ENCODE measurements around the gene FAM83D. TPM values are rescaled to one million over a fixed set of nuclear protein-coding genes. Genes with fewer than 3 reads are reported as not detected.

The FAM83D gene
- total RNA-seq, 3 donors from 2014 or later: 0.33 to 0.64 (median 0.59) TPM

DNA sequence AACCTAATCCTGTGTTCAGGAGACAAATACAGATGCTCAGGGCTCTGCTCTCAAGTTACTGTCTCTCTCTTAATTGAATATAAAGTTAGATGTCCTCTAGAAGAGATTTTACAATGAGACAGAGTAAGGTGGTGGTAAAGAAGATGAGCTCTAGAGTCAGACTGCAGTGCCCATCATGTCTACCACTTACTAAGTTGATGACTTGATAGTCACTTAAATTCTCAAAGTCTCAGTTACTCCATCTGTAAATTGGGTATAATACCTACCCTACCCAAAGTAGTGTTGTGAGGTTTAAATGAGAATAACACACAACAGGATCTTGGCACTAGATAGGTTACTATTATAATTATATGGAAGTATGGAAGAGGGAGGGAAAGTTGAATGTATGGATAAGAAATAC is 37.5 kb downstream of the FAM83D start:
- TF ChIP-seq POLR2AphosphoS5 (IDR thresholded peaks at IDR 0.05) (no peak), POLR2A (IDR thresholded peaks at IDR 0.05) (no peak)
- no peak for DNase-seq (ENCODE audit: low spot score in 2 of 2)
- Histone ChIP-seq H3K4me3 (no peak overlapping the region), H3K27me3 (no peaks in the 10 kb centered on the region), H3K27ac (no peak overlapping the region), H3K9me3 (no peaks in the 10 kb centered on the region), H3K4me1 (peaks cover 0 to 6% of the 10 kb centered on the region in 2 donors), H3K36me3 (no peaks in the 10 kb centered on the region)
- intact Hi-C loops (cut with DNase I; ENCODE audit: low total_unique reads): no loop called here

DNA sequence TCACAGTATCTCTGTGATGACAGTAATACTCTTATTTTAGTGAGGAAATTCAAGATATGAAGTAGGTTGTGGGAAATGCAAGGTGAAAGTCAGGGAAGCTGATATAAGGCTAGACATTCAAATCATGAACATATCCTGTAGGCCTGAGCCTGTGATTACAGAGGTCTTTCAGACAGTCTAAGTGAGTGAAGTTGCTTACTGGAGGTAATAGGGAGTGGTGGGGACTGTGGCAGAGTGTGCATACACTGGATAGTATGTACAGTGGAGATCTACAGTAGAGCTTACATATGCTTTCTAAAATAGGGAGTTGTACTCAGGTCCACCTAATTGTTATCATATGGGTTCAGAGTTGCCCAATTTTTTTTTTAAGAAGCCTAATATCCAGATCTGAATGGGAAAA is 39.0 kb downstream of the FAM83D start:
- Histone ChIP-seq H3K4me3 (no peak overlapping the region), H3K36me3 (no peaks in the 10 kb centered on the region), H3K4me1 (peaks cover 0 to 6% of the 10 kb centered on the region in 2 donors), H3K9me3 (no peaks in the 10 kb centered on the region), H3K27ac (no peak overlapping the region), H3K27me3 (no peaks in the 10 kb centered on the region)
- intact Hi-C loops (cut with DNase I; ENCODE audit: low total_unique reads): no loop called here
- TF ChIP-seq POLR2AphosphoS5 (IDR thresholded peaks at IDR 0.05) (no peak), POLR2A (IDR thresholded peaks at IDR 0.05) (no peak)
- TF ChIP-seq, protein P1, sequence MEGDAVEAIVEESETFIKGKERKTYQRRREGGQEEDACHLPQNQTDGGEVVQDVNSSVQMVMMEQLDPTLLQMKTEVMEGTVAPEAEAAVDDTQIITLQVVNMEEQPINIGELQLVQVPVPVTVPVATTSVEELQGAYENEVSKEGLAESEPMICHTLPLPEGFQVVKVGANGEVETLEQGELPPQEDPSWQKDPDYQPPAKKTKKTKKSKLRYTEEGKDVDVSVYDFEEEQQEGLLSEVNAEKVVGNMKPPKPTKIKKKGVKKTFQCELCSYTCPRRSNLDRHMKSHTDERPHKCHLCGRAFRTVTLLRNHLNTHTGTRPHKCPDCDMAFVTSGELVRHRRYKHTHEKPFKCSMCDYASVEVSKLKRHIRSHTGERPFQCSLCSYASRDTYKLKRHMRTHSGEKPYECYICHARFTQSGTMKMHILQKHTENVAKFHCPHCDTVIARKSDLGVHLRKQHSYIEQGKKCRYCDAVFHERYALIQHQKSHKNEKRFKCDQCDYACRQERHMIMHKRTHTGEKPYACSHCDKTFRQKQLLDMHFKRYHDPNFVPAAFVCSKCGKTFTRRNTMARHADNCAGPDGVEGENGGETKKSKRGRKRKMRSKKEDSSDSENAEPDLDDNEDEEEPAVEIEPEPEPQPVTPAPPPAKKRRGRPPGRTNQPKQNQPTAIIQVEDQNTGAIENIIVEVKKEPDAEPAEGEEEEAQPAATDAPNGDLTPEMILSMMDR (IDR thresholded peaks at IDR 0.05): no peak
- no peak for DNase-seq (ENCODE audit: low spot score in 2 of 2)

DNA sequence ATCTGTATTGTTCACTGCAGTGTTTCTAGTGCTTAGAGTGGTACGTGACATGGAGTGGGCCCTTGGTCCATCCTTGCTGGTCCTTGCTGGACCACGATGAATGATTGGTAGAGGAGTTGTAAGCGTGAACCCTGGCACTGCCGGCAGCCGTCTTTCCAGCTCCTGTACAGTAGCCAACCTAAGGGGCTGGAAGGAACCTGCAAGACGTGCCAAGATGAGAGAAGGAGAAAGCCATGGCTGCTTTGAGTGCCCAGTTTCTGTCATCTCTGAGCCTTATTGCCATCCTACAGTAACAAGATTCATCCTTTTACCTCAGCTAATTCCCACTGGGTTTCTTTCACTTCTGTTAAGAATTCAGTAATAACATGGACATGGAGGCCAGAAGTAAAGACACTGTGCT is 41.9 kb downstream of the FAM83D start:
- Histone ChIP-seq H3K4me3 (no peak overlapping the region), H3K4me1 (peaks cover 0 to 3% of the 10 kb centered on the region in 2 donors), H3K9me3 (no peaks in the 10 kb centered on the region), H3K27me3 (no peaks in the 10 kb centered on the region), H3K27ac (no peak overlapping the region), H3K36me3 (no peaks in the 10 kb centered on the region)
- no peak for DNase-seq (ENCODE audit: low spot score in 2 of 2)
- TF ChIP-seq POLR2A (IDR thresholded peaks at IDR 0.05) (no peak), POLR2AphosphoS5 (IDR thresholded peaks at IDR 0.05) (no peak)
- TF ChIP-seq, protein P1 (IDR thresholded peaks at IDR 0.05): no peak
- intact Hi-C loops (cut with DNase I; ENCODE audit: low total_unique reads): no loop called here

DNA sequence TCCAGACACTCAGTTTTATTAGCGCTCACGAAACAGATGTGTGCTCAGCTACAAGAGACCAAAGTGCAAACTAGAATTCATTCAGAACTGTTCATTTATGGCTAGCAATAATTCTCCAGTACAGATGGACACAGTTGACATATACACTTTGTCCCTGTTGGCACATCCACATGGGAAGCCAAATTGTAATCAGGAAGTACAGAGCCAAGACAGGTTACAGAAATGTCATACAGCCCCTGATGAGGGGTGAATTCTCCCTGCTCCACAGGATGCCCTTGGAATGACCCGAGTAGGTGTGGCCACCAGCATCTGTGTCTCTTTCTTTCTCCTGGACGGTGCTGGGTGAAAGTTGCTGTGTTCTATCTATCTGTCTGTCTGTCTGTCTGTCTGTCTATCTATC is 43.5 kb downstream of the FAM83D start:
- DNase-seq (ENCODE audit: low spot score in 2 of 2): no peak
- Histone ChIP-seq H3K4me3 (no peak overlapping the region), H3K36me3 (no peaks in the 10 kb centered on the region), H3K27ac (no peak overlapping the region), H3K9me3 (no peaks in the 10 kb centered on the region), H3K27me3 (no peaks in the 10 kb centered on the region), H3K4me1 (no peaks in the 10 kb centered on the region)
- TF ChIP-seq, protein P1 (IDR thresholded peaks at IDR 0.05): no peak
- TF ChIP-seq POLR2A (IDR thresholded peaks at IDR 0.05): no peak
- TF ChIP-seq POLR2AphosphoS5 (IDR thresholded peaks at IDR 0.05): no peak
- intact Hi-C loops (cut with DNase I; ENCODE audit: low total_unique reads): no loop called here

DNA sequence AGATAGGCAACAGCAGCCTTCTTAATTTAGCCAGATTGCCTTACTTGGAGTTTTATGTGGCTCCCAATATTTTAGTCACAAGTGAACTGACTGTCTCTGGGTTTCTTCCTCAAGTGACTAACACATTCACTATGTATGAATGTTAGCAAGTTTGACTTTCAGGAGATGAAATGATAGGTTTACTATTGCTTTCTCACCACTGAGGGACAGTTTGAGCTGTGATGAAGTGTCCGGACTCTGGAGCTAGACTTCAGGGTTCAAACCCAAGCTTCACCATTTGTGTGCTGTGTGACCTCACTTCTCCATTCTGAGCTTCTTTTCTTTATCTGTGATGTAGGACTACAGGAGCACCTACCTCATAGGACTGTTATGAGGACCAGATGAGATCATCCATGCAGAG is 44.1 kb downstream of the FAM83D start:
- no peaks in the 10 kb centered on the region for H3K27me3 ChIP-seq
- intact Hi-C loops (cut with DNase I; ENCODE audit: low total_unique reads): no loop called here
- no peak overlapping the region for H3K4me3 ChIP-seq
- TF ChIP-seq, protein P1 (IDR thresholded peaks at IDR 0.05): no peak
- no peak for TF ChIP-seq POLR2AphosphoS5 (IDR thresholded peaks at IDR 0.05)
- no peak for TF ChIP-seq POLR2A (IDR thresholded peaks at IDR 0.05)
- no peak for DNase-seq (ENCODE audit: low spot score in 2 of 2)
- H3K4me1 ChIP-seq: no peaks in the 10 kb centered on the region
- H3K9me3 ChIP-seq: no peaks in the 10 kb centered on the region
- H3K36me3 ChIP-seq: no peaks in the 10 kb centered on the region
- H3K27ac ChIP-seq: no peak overlapping the region

DNA sequence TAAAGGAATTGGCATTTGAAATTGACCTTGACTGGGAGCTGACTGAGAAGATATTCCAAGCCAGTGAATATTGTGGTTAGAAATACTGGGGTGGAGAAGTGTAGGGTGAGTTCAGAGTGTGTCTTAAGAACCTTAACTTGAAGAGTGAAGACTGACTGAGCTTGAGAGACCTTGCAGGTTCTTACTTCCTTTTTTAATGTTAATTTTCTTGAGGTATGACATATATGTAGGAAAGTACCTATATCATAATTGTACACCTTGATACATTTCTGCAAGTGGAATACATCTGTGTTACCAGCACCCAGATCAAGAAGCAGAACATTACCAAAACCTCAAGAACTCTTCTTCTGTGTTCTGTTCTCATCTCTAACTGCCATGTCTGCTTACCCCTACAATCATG is 46.9 kb downstream of the FAM83D start:
- no peaks in the 10 kb centered on the region for H3K9me3 ChIP-seq
- H3K36me3 ChIP-seq: no peaks in the 10 kb centered on the region
- no peak for DNase-seq (ENCODE audit: low spot score in 2 of 2)
- H3K27ac ChIP-seq: no peak overlapping the region
- TF ChIP-seq, protein P1 (IDR thresholded peaks at IDR 0.05): no peak
- TF ChIP-seq POLR2A (IDR thresholded peaks at IDR 0.05) (no peak), POLR2AphosphoS5 (IDR thresholded peaks at IDR 0.05) (no peak)
- no peaks in the 10 kb centered on the region for H3K27me3 ChIP-seq
- H3K4me1 ChIP-seq: no peaks in the 10 kb centered on the region
- no peak overlapping the region for H3K4me3 ChIP-seq
- intact Hi-C loops (cut with DNase I; ENCODE audit: low total_unique reads): no loop called here

Measured in breast epithelium (tissue), 4 donors.